ENCODE results near the gene AMMECR1. TPM values are rescaled to one million over a fixed set of nuclear protein-coding genes. Genes with fewer than 3 reads are reported as not detected.
A peak's percentile ranks its signal among the peaks of the same experiment; 100 is the strongest.

Gene AMMECR1
- total RNA-seq, 1 donor from 2014 or later: 12.0 TPM

DNA sequence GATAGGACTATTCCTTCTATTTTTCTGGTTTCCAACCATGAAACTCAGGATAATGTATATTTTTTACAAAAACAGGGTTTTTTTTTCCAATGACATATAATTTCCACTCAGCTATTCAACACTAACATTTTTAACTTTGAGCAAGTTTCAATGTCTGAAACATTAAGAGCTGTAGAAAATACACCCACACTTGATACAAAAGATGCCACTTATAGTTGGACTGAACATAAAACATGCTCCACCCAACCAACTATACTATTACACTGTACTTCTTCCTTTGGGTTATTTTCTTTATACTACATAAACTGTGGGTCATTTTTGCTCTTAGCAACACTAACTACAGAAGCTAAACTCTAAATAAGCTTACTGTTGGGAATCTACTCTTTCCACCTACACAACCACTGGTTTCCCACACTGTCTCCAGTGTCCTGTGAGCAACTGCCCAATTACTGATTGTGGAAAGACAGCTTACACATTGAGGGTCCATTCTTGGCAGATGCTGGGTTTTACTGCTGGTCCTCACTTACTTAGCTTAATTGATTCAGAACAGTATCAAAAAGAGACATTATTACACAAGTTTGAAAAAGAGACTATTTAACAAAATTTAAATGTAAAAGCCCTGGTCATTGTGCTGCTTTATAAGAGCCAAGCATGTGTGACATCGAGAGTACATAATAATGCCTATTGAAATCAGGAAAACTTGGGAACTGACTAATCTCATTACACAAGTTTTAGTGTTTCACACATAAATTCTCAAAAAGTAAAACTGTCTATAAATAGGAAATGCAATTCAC lies 6.3 kb downstream of the AMMECR1 start:
- no peak for DNase-seq

DNA sequence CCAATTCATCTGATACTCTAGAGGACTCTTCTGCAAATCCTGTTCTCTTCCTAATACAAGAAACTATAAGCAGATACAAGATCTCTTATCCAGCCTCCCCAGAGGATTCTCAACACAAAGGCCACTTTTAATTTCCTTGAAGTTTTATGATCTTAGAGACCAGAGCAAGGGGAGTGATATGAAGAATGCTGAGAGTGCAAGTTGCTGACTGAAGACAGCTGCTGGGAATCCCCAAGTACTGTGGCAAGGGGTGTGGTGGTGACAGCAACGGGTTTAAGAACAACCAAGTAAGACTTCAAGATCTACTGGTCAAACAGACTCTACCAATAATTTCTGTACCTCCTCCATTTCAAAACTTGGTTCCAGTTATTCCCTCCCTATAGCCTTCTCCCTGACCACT lies 7.0 kb downstream of the AMMECR1 start:
- DNase-seq: no peak

DNA sequence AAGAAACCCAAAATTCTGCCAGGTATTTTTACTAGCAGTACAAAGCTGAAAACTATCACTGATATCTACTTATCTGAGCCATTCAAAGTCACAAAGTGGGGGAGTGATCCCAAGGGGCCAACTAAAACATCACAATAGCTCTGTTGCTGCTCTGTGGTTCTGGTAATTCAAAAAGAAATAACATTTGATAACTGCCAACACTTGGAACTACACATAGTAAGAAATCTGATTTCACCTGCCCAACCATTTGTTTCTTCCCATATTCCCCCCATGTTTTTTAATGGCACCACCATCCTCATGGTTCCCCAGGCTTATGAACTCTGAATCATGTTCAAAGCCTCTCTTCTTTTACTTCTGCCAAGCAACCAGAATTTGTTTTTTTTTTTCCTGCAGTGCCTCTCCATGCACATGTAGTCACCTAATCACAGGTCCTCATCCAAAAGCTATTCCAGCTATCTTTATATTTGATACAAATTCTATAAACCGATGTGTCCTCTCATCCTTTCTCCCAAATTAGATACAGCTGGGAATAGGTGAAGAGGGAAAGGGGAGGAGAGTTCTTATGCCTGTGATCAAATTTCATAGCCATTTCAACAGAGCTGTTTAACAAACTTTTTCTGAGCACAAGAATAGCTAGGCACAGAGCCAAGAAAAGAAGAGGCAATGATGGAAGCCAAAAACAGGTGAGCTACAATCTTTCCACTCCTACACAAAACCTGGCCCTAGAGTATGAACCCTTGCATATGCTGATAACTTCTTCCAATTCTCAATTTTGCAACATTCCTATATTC lies 7.7 kb downstream of the AMMECR1 start:
- no peak for DNase-seq

DNA sequence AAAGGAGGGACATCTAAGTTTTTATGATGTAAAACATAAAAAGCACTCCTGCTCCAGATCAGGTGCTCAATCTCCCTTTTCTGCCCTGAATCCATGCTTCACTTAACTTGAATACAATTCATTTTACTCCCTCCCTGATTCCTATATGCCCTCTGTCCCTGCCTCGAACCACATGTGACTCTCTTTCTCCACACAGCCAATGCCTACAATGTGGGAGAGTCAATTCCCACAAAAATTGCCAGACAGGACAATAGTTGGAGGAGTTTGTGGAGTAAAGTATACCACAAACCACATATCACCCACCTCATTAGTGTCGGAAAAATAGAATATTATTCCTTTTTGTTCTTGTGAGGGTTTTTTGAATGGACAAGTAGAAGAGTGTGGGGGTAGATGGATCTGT lies 9.7 kb downstream of the AMMECR1 start:
- DNase-seq: no peak

DNA sequence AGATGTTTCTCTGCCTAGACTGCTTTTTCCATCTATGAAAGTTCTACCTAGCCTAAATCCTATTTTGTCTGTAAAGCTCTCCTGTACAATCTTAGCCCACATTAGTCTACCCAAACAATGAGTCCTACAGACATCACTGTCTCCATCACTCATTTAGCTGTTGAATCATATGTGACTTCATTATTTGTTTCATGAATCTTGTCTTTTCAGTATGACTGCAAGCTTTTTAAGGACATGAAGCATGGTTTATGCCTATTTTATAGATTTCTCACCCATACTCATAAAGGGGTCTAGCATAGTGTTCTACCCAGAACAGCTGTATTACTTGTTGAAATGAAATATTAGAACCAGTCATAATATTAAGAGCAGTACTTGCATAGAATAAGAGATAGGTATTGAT lies 13.0 kb downstream of the AMMECR1 start:
- no peak for DNase-seq

DNA sequence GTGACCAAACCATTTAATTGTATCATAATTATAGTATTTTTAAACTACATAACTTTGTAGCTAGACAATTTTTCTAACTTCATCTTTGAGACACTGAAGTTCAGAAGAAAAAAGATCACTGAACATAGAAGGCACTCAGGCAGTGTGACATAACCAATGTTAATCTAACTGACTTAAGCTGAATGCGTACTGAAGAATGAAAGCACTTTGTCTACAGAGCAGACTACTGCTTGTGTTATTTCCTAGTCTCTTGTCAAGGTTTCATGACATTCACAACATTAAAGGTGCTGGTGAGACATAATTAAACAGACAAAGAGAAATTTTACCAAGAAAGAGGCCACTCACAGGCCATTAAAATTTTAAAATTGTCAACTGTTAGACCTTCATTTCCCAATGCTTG lies 13.5 kb downstream of the AMMECR1 start:
- no peak for DNase-seq

DNA sequence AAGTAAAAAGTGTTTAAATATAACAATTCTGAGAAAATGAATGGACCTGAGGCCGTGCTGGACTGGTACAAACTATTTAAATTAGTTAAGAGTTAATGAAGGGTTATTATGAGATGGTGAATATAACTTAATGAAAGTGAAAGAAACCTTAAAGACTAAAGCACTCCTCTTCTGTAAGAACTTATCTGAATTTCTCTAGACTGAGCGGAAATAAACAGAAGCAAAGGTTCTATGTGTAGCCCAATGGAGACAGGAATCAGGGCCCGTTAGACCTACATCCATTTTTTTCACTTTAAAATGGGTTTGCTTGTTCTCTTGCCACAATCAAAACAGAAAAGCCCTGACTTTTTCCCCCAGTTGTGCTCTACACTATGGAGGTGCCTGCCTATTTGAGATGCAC lies 14.9 kb downstream of the AMMECR1 start:
- no peak for DNase-seq

DNA sequence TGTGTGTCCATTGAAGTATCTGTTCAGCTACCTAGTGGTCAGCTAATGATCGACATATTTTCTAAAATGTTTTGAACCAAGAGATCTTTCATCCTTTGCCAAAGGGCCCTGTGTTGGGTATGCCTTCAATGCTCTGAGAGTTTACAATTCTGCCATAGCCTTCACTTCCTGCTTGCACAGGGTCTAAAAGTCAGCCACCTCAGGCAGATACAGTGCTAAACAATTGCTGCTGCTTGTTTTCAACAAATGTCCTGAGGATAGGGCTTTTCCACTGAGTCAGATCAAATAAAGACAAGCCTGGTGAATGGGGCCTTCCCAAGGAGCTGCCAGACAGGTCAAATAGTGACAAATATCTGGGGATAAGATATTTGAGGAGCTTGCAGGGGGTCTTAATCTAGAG lies 16.7 kb downstream of the AMMECR1 start:
- no peak for DNase-seq

DNA sequence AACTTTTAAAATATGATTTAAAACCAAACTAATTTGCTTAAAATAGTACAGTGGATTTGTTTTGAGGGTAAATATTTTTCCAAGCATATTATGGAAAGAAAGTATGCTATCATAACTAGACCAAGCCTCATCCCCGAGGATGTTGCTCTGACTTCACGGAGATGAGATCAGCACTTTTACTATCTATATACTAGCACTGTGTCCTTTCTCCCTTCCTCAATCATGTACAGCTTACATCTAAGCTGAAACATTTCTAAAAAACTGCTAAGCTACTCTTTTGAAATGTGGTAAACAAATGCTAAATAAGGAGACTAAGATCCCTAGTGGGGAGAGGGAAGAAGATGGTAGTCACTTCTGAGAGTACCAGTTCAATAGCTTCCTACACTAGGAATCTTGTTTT lies 23.8 kb downstream of the AMMECR1 start:
- no peak for DNase-seq

DNA sequence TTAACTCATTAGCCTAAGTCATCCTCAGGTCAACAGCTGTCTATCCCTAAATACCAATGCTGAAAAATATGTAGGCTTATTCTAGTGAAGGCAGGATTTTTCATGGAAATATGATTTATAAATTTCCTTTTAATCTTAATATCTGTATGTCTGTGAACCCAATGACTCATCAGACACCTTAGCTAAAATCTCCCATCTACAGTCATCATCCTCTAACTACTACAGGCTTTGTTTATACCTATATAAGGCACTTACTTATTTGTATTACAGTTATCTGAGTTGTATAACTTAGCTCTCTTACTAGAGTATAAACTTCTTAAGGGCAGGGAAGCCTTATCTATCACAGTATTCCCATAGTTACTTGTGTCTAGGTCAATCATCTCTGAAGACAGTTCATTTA lies 24.2 kb downstream of the AMMECR1 start:
- no peak for DNase-seq

DNA sequence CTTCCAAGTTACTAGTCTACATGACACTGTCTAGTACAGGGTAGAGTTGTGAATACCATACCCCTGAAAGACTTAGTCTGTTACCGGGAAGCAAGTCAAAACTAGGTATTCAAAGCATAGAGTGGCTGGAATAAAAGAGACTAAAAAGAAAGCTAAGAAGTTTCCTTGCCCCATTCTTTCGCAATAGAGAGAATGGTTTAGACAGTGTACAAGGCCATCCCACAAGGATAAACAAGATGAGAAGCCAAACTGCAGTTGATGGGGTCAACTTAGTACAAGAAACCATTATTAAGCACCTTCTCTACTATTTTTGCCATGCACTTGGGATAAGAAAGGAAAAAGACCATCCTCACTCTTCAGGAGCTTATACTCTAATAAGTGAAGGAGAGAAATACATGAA lies 30.3 kb downstream of the AMMECR1 start:
- DNase-seq: no peak

DNA sequence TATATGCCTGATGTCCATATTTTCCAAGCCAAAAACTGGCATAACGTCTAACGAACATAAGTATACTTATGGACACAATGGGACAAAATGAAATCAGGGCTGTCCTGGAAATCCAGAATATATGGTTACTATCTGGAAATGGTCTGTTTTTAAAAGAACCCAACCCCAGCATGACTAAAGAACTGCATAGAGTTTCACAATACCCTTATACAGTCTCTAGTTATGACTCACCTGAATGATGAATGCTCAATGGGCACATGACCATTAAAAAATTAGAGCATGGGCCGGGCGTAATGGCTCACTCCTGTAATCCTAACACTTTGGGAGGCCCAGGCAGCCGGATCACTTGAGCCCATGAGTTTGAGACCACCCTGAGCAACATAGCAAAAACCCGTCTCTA lies 31.8 kb downstream of the AMMECR1 start:
- DNase-seq: no peak

DNA sequence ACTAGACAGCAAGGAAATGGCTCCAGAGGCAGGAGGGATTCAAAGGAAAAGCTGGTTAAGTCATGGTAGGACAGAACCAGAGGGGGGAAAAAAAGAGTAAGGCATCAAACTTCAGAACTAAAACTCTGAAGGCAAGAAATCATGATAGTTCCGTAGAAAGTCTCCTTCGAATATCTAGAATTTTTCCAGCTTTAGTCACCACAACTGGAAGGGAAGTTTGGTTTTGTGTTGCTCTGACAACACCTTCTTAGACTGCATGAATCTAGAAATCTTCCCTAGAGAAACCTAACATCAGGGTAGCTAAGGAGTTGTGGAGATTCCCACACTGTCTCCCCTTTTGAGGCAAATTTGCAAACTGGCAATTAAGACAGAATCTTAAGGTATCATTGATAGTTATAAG lies 33.7 kb downstream of the AMMECR1 start:
- no peak for DNase-seq

DNA sequence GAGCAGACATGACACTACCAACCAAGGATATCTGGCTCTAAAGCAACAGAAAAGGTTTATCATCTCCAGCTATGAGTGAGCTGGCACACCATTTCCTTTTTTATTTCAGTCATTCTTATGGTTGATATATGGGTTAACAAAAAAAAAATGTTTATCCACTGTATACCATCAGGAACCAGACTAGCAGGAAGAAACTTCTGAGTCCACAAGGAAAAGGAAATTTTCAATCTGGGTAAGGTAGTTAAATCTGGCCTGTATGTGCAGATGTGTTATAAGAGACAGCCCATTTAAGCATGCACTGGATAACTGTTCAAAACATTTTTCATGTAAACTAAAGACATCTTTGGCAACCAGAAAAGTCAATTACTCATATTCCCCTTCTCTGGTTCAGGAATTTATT lies 35.0 kb downstream of the AMMECR1 start:
- DNase-seq: no peak

DNA sequence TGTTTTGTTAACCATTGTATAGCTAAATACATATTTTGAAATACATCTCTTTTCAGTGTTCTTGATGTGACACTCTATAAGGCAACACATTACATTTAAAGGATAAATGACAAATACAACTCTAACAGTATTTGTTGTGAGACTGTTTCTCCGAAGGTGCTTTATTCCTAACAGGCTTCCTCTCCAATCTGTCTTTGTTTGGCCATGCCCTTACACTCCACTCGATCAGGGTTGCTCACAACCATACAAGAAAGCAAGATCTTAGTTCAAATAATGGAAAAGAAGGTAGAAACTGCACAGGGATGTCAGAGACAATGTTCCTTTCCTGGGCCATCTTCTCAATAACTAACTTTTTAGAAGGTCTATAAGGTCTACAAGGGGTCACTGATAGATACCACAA lies 36.5 kb downstream of the AMMECR1 start:
- no peak for DNase-seq

DNA sequence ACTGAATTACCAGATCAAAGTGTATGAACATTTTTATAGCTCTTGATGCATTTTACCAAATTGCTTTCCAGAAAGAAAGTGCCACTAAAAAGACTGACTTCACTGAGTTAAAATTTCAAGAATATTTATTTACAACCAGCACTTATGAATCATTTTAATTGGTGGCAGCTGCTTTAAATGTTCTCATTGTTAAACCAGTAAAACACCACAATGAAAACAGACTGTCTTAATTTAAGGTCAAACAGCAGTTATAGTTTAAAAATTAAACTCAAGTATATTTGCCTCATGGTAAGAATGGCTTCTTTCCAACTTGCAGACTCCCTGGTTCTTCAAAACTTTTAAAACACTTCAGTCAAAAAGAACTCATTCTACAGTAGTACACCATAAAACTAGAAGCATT lies 36.9 kb downstream of the AMMECR1 start:
- DNase-seq: peak; percentile 62

DNA sequence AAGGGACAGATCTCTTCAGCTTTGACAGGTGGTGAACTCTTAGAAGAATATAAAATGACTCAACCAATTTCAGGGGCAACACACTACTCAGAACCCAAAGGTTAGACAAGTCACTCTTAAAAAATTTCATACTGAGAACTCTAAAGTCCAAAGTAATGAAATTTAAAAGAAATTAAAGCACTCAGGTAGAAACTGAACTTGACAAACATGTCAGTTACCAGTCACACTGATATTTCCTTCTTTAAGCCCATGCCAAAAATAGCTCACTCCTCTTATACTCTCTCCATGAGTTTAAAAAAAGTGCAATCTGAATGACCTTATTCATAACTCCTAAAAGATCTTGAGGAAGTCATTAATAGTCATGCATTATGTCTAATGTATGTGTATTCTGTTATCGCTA lies 40.3 kb downstream of the AMMECR1 start:
- no peak for DNase-seq

DNA sequence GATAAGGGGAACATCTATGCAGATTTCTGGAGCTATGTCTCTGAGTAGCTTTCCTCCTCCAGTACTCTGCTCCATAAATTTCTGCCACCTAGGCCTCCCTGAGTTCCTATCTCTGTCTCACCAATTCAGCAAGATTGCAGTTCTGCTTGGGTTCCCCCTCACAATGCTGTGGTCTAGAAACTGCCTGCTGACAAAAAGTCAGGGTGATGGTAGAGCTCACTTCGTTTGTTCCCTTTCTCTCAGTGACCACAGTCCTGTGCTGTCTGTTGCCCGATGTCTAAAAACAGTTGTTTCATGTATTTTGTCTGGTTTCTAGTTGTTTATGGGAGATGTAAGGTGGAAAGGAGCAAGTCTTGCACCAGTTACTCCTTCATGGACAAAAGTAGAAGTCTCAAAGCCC lies 41.1 kb downstream of the AMMECR1 start:
- DNase-seq: no peak

DNA sequence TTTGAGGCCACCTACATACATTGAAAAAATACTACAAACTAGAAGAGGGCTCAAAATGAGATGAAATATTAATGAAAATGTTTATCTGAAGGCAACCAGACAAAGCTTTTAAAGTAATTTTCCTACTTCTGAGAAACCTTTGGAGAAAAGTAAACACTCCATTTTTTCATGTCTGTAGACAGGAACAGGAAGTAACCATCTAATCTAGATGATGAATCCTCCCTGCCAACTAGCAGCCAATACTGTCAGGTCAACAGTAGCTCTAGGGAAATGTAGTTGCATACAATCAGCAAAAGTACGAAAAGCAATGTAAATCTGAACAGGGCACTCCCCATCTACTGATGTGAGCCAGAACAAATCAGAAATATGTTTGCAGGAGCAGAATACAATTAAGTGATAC lies 49.0 kb downstream of the AMMECR1 start:
- no peak for DNase-seq

DNA sequence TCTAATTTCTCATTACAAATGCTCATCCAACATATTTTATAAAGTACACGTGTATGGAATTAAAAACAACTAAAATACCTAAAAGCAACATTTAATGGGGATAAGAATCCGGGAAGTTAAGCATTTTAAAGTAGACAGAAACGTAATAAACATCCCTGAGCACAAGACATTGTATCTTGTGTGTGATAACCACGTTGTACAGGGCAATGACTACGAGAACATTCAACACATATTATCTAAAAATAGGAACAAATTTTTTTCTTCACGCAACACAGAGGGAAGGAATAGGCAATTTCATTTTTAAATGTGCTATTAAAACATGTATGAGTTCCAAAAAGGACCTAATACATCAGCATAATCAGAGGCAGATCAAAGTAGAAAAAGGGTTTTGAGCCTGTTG lies 49.5 kb downstream of the AMMECR1 start:
- DNase-seq: no peak

DNA sequence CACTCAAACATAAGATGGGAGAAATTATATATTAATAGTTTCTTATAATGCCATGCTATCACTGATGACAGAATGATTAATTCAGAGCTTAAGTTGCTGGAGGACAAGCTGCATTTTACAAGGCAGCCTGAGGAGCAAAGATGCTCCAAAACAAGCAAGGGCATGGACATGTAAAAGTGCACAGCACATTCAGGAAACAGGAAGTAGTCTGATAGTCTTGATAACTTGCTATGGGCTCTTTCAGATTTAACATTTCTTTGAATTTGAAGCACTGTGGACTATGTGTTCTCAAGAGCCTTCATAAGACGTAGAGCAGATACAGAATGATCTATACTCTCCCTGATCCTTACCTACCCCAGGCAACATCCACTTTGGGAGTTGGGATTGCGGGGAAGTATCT lies 50.0 kb downstream of the AMMECR1 start:
- no peak for DNase-seq

DNA sequence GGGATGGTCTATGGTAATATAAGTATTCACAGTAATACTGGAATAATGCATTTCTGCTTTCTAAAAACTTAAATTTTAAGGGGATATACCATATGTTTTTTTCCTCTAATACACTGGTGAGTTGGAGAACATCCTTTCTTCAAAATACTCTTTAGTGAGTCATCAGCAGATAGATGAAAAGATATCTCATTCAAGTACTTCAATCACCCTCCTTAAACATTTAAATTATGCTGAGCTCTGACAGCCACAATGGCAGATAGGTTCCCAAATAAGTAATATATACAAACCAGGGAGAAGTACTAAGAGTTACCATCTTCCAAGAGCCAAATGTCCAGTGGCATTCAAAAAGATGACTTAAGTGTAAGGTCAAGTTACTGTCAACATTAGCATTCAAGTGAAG lies 52.2 kb downstream of the AMMECR1 start:
- DNase-seq: no peak

DNA sequence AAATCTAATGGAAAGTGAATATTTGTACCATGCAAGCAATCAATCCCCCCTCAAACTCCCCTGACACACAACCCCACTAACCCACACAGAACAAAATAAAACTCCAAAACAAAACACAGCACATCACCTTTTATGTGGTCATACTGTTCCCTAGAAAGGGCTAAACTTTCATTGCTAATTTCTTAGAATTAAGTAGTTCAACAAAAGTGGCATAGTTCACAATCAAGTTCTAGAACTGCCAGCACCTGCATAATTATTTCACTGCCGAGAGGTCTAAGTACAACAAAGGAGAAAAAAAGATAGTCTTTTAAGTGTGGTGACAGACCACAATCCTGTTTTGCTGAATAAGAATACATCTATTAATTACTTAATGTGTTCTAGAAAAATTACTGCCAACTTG lies 58.8 kb downstream of the AMMECR1 start:
- DNase-seq: no peak

DNA sequence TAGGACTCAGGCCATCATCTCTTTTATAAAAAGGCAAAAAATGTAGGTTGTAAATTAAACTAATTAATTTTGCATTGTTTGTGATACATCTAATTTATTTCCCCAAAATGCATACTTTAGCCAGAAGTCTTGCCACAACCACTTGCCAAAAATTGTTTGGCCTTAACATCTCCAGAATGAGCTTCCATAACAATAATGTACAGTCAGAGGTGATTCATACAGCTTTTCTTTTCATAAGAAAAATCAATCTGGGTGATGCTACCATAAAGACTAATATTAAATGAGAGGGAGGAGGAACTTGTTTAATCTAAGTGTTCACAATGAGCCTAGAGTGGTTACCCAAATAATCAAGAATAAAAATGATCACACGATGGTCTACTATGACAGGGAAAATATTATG lies 59.3 kb downstream of the AMMECR1 start:
- no peak for DNase-seq

Measured in skin of body (tissue), 2 donors.